BJ (cell line): ENCODE measurements around the gene ADPGK. TPM values are rescaled to one million over a fixed set of nuclear protein-coding genes. Genes with fewer than 3 reads are reported as not detected.

ENCODE experiments used
- CTCF ChIA-PET: fragments of 350-600 bp; formaldehyde crosslinking; extraction: SDS; loops from one replicate; lab custom pipeline; 2021; ENCODE audit warnings: antibody characterized with exemption, inconsistent platforms; lab: Yijun Ruan, JAX
- POLR2A ChIA-PET: fragments of 300-600 bp; sonication (Branson Sonifier 250); formaldehyde crosslinking; extraction: SDS; loops from one replicate; lab custom pipeline; 2021; ENCODE audit warnings: antibody characterized with exemption; lab: Charles Lee
- DNase-seq: peaks from one replicate; pipeline ENCODE4 v3.0.0-alpha.2; 2011; ENCODE audit warnings: low read depth
- H3K27me3 ChIP-seq: 2 replicates; pipeline ENCODE4 v1.6.0; 2011; ENCODE audit warnings: low read length; ENCODE audit not compliant: control insufficient read depth, insufficient read depth
- H3K36me3 ChIP-seq: 2 replicates; pipeline ENCODE4 v1.5.1; 2011; ENCODE audit warnings: low read length; ENCODE audit not compliant: control insufficient read depth, insufficient read depth
- H3K4me3 ChIP-seq: 2 replicates; pipeline ENCODE4 v1.5.1; 2011; ENCODE audit warnings: low read depth, mild to moderate bottlenecking, control low read depth, low read length
- polyA plus RNA-seq: library from polyadenylated mRNA; depleted of rRNA; stranded (reverse); fragments of >200 nt; gene quantifications from 2 replicates; pipeline ENCODE4 v1.2.3, GENCODE V29; 2011
- TF ChIP-seq, protein P1 (sequence below): IDR thresholded peaks from 2 replicates; pipeline ENCODE4 v1.5.1; 2011; ENCODE audit warnings: low read depth, mild to moderate bottlenecking, control low read depth, inconsistent platforms, low read length, moderate library complexity; ENCODE audit not compliant: insufficient read depth

ADPGK gene
- polyA plus RNA-seq, 1 experiment = 67.6 TPM

DNA sequence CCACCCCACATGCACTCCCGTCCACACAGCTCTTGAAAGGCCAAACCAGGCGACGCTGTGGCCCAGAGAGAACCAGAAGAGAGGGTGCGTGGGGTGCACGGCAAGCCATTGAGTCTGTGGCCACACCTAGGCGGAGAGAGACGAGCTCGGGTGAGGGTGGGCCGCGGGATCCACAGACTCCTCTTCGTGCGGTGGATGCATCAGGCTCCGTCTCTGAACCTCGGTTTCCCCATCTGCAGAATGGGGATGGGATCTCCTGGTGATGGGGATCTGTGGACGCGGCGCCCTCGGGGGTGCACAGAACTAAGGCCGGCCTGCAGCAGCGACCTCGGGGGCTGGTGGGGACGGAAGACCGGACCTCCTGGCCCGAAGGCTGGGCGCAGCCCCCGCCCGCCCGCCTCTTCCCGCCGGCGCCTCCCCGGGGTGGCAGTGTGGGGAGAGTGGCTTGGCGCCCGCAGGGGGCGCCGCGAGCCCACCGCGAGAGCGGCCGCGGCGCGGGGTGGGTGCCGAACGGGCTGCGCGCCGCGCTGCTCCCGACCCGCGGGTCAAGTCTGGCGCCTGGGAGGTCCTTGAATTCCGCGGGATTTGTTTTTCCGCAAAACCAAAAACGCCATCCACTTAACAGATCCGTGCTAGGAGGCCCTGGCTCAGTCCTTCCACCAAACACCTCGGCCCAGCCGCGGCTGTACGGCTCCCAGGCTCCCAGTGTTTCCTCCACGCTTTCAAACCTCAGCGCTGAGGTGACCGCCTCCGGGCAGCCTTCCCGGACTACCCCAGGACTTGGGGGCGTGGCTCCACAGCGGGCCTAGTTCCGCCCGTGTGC lies 13.2 kb upstream of the ADPGK start:
- H3K36me3 ChIP-seq = no peaks in the 10 kb centered on the region
- H3K4me3 ChIP-seq = peak overlapping the region; percentile 36
- H3K27me3 ChIP-seq = no peaks in the 10 kb centered on the region
- no peak for DNase-seq
- POLR2A ChIA-PET = no interaction called here
- CTCF ChIA-PET = interaction anchor here (0.7 to 0.8 kb wide), 3 partner anchors 9 to 285 kb away, joined by 3 to 7 read pairs (median 5); no protein-coding TSS in a partner anchor
- TF ChIP-seq, protein P1, sequence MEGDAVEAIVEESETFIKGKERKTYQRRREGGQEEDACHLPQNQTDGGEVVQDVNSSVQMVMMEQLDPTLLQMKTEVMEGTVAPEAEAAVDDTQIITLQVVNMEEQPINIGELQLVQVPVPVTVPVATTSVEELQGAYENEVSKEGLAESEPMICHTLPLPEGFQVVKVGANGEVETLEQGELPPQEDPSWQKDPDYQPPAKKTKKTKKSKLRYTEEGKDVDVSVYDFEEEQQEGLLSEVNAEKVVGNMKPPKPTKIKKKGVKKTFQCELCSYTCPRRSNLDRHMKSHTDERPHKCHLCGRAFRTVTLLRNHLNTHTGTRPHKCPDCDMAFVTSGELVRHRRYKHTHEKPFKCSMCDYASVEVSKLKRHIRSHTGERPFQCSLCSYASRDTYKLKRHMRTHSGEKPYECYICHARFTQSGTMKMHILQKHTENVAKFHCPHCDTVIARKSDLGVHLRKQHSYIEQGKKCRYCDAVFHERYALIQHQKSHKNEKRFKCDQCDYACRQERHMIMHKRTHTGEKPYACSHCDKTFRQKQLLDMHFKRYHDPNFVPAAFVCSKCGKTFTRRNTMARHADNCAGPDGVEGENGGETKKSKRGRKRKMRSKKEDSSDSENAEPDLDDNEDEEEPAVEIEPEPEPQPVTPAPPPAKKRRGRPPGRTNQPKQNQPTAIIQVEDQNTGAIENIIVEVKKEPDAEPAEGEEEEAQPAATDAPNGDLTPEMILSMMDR = no peak

DNA sequence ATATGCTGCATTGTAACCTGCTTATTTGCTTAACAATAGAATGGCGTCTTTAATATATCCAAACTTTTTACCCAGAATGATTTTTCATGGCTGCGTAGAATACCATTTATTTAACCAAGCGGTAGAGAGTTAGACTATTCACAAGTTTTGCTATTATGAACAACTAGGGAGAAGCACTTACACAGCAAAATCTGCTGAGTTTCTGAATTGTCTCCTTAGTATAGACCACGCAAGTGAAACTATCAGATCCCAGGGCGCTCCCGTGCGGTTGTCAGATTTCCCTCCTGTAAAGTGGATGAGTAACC lies 12.6 kb upstream of the ADPGK start:
- TF ChIP-seq, protein P1 = no peak
- POLR2A ChIA-PET = no interaction called here
- CTCF ChIA-PET = interaction anchor here (0.7 kb wide), 2 partner anchors 283 to 285 kb away, joined by 3 to 7 read pairs; no protein-coding TSS in a partner anchor
- Histone ChIP-seq H3K36me3 (no peaks in the 10 kb centered on the region), H3K27me3 (no peaks in the 10 kb centered on the region), H3K4me3 (no peak overlapping the region)
- no peak for DNase-seq

DNA sequence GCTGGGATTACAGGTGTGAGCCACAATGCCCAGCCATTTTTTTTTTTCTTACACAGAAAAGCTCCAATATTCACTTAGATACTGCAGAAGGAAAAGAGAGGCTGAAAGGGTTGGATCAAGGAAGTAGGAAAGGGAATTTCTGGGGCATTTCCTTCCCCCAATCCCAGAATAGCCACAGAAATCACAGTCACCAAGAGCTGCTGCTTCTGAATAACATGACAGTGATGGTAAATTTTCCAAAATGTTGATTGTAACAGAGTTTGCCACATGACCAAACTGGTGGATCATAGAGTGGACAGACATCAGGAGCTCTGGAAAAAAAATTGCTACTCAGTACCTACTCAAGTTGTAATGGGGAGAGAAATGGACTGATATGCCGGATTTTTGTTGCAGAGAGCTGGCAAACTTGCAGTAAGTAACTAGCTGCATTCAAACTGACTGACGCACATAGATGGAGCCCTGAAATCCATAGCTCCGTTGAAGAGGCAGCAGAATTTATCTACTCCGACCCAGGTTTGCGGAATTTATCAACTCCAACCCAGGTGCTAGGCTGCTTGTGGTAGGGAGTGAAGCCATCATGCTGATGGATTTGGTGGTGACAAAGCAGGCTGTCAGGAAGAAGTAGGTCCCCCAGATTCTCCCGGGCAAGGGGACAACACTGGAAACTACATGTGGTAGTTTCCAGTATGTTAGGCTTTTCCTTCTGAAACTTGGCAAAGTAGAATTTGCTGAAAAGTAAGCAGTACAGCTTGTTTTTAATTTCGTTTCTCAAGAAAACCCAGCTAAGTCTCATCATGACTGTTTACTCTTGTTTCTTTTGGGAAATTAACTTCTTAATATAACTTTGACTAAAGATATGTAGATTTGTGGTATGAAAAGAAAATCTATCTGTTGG lies 10.5 kb upstream of the ADPGK start:
- TF ChIP-seq, protein P1 = no peak
- Histone ChIP-seq H3K27me3 (no peaks in the 10 kb centered on the region), H3K36me3 (no peaks in the 10 kb centered on the region), H3K4me3 (no peak overlapping the region)
- no peak for DNase-seq
- ChIA-PET CTCF (interaction anchor here (0.8 to 1.8 kb wide), 4 partner anchors 8 to 288 kb away, joined by 3 to 7 read pairs (median 4); no protein-coding TSS in a partner anchor), POLR2A (no interaction called here)

DNA sequence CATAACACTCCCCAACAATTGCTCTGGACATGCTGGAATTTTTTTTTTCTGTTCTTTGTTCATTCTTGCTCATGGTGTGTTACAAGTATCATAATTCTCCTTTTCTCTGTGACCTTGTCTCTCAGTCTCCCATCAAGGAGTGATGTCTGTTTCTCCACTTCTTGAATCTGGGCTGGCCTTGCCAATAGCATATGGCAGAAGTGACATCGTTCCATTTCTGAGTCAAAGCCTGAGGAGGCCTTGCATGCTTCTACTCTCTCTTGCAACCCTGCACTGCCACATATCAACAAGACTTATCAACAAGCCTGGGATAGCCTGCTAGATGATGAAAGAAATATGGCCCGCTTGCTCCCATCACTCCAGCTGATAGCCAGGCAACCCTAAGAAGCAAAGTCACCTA lies 8.9 kb upstream of the ADPGK start:
- Histone ChIP-seq H3K27me3 (no peaks in the 10 kb centered on the region), H3K36me3 (no peaks in the 10 kb centered on the region), H3K4me3 (no peak overlapping the region)
- TF ChIP-seq, protein P1 = no peak
- DNase-seq = no peak
- CTCF ChIA-PET = no interaction called here
- POLR2A ChIA-PET = no interaction called here
